HUDEP-2 (cell line): ENCODE measurements around the gene CFAP70.
"Not testable (repeated sequence)": the region's sequence is repeated elsewhere in the genome, so short reads cannot be mapped to it uniquely, and the experiment has no call there.

Source experiments
- DNase-seq, 76 experiments: peaks; one replicate each; lab custom pipeline; 2025; ENCODE audit not compliant: unreplicated experiment in 76 of 76; lab: John Stamatoyannopoulos, UW

Gene CFAP70

DNA sequence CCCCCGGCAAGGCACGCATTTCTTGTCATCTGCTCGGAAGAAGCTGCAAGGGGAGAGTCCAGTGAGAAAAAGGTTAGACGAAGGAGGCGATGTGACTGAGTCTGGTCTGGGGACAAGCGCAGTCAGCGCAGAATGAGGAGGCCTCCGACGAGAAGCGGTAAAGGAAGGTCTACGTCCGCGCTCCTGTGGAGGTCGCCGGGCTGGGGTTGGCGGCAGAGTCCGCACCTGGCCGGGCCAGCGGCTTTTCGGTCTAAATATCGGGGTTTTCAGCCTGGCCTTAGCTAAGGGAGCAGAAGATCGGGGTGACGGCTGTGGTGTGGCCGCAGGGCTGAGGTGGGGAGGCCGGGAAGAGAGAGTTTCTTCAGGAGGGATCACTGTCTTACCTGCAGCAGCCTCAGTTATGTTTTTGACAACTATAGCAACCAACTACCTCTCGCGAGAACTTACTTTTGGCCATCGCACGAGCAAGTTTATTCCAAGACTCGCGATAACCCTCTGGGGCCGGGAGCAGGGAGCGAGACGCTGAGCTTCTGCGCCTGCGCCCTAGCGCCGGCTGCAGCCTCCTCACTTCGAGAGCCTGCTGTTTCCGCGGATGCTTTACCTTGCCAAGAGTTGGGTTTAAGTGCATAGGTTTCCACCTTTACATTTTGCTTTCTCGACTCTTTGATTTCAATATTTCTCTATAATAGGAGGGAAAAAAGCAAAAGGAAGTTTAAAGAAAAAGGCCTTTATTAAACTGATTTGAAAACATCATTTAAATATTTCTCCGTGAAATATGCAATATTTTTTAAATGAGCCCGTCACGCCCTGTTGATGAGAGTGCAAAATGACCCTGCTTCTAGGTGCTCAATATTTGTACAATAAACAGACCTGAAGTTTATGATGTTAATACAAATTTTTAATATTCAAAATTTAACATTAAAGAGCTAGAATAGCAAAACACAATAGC lies at the start of gene CFAP70:
TSS of gene CFAP70 (minus strand) at position 534 of the 949 bp plus-strand sequence. CDS start 4,068 bp downstream, outside the sequence.
- DNase-seq = peak in 65 of 76 experiments; percentile 12 to 94 (median 73)

DNA sequence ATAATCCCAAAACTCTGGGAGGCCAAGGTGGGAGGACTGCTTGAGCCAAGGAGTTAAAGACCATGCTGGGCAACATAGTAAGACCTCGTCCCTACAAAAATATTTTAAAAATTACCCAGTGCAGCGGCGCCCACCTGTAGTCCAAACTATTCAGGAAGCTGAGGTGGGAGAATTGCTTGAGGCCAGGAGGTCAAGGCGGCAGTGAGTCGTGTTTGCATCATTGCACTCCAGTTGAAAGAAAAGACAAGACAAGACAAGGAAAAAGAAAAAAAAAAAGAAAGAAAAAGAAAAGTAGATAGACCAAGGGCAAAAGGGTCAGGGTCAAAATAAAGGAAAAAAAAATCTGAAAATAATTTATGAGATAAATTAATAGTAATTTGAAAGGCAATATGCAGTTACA lies 49.4 kb upstream of the CFAP70 start:
- DNase-seq = no peak

DNA sequence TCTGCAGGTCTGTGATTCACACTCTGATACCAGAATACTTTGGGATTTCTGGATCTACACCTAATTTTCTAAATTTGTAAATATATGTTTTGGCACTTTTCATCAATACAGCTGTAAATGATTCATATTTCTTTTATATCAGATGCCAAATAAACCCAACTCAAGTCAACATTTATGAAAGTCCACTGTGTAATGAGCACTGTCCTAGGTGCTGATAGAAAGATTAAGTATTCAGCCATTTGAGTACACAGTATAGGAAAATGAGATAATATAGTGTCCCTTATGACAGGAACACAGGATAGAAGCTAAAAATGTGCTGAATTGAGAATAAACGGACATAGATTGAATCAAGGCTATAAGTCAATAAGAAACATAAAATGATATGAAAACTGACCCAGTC lies 48.8 kb upstream of the CFAP70 start:
- peak in 1 of 76 experiments; percentile 6 for DNase-seq

DNA sequence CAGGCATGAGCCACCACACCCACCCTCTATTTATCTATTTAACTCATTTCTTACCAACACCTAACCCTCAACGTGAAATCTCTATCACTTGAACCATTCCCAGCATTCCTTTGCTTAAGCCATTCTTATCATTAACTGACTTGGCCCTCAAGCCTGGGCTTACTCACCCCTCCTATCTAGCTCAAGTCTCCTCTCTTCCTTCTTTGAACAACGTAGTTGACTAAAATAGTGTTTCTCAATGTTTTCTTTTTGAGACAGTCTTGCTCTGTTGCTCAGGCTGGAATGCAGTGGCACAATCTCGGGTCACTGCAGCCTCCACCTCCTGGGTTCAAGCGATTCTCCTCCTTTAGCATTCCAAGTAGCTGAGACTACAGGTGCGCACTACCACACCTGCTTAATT lies 48.2 kb upstream of the CFAP70 start:
- peak in 4 of 76 experiments; percentile 6 to 21 (median 12) for DNase-seq

DNA sequence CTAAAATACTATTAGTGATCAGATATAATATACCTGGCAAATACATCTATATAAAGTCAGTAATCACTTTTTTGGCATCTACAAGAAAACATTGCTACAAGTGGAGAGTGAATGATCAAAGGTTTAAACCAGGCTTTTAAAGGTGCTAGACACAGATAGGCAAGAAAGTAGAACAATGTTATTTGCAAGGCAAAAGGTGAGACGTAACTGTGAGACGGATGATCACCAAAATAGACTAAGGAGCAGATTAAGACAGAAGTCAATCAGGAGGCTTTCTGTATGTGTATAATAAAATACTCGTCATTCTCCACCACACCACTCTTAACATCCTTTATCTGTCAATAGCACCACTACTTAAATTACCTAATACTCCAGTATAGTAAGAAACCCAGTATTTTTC lies 46.9 kb upstream of the CFAP70 start:
- no peak for DNase-seq

DNA sequence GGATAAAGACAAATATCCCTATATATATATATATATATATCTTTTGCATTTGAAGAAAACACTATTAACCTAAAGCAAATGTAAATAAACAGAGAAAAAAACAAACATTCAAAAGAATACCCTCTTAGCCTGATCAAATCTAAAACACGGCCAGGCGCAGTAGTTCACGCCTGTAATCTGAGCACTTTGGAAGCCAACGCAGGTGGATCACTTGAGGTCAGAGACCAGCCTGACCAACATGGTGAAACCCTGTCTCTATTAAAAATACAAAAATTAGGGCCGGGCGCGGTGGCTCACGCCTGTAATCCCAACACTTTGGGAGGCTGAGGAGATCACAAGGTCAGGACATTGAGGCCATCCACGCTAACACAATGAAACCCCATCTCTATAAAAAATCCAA lies 46.0 kb upstream of the CFAP70 start:
- DNase-seq = no peak

DNA sequence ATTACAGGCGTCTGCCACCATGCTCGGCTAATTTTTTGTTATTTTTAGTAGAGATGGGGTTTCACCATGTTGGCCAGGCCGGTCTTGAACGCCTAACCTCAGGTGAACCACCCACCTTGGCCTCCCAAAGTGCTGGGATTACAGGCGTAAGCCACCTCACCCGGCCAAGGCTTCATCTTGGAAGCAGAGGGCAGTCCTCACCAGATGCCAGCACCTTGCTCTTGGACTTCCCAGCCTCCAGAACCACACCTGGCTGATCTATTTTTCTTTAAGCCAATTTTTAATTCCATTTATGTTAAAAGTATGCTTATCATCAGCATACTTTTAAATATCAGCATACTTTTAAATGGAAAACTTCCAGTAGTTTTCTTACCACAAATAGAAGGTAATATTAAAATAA lies 43.0 kb upstream of the CFAP70 start:
- DNase-seq = no peak

DNA sequence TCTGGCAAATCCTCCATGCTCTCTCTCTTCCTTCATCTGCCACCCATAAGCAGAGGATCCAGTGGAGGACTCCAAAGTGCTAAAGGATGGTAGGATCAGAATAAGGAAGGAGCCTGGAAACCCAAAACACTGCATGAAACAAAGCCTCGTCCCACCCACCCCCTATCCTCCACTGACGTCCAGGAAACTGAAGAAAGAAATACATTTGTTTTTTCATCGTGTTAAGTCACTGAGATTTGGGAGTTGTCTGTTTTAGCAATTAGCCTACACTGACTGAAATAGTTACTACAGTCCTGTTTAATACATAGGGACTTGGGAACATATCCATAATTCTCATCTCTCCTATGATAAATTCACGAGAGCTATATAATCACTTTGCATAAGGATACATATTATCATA lies 40.4 kb upstream of the CFAP70 start:
- DNase-seq = no peak

DNA sequence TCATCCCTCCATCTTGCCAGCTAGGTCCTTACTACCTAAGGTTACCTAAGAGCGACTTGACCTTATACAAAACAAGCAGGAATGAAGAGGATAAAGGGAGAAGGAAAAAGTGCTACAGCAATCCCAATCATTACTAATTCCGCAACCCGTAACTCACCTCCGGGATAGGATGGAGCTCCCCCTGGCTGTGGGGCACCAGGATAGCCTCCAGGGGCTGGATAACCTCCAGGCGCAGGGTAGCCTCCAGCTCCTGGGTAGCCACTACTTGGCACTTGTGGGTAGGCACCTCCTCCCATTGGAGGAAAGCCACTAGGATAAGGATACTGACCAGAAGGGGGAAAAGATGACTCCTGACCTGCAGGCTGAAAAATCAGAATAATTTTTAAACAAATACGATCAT lies 39.4 kb upstream of the CFAP70 start:
- no peak for DNase-seq

DNA sequence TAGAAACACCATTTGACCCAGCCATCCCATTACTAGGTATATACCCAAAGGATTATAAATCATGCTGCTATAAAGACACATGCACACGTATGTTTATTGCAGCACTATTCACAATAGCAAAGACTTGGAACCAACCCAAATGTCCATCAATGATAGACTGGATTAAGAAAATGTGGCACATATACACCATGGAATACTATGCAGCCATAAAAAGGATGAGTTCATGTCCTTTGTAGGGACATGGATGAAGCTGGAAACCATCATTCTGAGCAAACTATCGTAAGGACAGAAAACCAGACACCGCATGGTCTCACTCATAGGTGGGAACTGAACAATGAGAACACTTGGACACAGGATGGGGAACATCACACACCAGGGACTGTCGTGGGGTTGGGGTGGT lies 35.7 kb upstream of the CFAP70 start:
- DNase-seq = not testable (repeated sequence)

DNA sequence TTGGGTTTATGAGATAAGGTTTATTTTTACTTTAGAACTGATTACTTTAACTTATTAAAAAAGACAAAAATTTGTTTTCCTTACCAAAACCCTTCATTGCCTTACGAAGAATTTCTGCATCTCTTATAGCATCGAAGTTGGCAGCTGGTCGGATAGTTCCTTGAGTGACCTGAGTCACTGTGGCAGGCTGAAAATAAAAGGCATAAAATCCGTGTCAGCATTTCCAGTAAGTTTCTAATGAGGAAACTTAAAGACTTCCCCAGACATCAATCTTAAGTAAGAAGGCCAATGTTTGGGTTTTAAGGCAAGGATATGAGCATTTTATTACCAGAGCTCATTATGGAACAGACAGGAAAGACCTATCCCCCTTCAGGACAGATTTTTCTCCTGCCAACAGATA lies 29.6 kb upstream of the CFAP70 start:
- no peak for DNase-seq

DNA sequence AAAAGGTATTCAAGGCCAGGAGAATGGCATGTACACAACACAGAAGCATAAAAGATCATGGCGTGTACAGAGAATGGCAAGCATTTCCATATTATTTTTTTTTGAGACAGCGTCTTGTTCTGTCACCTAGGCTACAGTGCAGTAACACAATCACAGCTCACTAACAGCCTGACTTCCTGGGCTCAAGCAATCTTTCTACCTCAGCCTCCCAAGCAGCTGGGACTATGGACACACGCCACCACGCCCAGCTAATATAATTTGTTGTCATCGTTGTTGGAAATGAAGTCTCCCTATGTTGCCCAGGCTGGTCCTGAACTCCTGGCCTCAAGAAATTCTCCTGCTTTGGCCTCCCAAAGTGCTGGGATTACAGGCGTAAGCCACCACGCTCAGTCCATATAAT lies 27.9 kb upstream of the CFAP70 start:
- DNase-seq = no peak

DNA sequence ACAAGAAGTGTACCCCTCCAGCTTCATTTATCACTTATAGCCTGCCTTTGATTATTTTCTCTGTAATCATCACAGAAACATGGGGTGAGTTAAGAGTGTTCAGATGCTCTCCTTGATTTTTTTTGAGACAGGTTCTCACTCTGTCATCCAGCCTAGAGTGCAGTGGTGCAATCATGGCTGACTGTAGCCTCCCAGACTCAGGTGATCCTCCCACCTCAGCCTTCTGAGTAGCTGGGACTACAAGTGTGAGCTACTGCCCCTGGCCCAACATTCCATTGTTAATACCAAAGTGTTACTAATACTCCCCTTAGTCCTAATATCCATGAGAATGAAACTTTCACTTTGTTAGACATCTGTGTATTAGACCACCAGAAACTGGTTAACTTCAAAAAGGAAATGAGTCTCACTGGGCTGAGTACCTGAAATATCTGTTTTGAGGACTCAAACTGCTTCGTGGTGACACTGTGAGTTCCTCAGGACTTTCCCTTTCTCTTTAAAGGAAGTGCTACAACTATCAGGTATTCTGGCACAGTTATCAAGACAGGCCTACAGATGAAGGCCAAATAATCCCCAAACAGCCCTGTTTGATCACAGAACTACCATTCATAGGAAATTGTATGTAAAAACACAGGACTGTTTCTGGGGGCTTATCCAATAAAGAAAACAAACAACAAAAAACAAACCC lies 20.5 kb upstream of the CFAP70 start:
- DNase-seq = no peak

DNA sequence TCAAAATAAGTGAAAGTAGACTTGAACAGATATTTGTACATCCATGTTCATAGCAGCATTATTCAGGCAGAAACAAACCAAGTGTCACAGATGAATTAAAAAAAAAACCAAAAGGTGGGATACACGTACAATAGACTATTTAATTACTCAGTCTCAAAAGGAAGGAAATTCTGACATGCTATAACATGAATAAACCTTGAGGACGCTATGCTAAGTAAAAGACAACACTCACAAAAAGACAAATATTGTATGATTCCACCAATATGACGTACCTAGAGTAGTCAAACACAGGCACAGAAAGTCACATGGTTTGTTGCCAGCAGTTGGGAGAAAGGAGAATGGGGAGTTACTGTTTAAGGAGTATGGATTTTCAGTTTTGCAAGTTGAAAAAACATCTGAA lies 18.0 kb upstream of the CFAP70 start:
- no peak for DNase-seq

DNA sequence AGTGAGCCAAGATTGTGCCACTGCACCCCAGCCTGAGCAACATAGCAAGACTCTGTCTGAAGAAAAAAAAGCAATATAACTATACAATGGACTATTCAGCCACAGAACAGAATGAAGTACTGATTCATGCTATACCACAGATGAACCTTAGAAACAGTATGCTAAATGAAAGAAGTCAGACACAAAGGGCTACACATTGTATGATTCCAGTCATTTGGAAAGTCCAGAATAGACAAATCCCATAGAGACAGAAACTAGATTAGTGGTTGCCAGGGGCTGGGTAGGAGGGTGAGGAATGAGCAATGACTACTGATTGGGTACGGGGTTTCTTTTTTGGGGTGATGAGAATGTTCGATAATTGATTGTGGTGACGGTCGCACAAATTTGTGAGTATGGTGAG lies 9.6 kb upstream of the CFAP70 start:
- no peak for DNase-seq

DNA sequence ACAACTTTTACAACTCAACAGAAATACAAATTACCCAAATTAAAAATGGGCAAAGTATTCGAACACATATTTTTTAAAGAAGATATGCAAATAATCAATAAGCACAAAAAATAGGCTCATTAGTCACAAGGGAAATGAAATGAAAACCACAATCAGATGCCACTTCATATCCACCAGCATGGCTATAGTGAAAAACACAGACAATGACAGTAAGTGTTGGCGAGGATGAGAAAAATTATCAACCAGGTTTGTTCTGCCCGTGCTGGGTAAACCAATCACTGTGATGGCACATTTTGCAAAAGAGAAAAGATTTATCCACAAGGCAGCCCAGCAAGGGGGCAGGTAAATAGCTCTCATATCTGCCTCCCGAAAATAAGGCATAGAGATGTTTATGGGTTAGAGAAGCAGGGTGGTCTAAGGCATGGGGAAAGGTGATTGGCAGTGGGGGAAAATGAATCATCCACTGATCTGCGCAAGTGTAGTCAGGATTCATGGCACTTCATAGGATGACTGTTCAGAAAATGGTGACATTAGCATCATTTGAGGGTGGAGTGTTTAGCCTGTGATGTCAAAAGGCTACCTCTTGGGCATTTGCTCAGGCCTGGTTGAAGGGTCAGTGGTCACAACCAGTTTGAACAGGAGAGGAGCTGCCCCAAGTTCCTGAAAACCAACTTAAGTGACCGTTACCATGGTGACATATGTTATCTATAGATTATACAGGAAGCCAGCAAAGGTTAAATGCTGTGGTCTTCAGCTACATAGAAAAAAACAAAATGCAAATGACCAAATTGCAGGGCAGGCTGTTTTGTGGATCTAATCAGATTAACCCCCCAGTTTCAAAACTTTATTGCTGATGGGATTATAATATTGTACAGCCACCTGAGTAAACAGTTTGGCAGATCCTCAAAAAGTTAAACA lies 8.0 kb upstream of the CFAP70 start:
- DNase-seq = no peak

DNA sequence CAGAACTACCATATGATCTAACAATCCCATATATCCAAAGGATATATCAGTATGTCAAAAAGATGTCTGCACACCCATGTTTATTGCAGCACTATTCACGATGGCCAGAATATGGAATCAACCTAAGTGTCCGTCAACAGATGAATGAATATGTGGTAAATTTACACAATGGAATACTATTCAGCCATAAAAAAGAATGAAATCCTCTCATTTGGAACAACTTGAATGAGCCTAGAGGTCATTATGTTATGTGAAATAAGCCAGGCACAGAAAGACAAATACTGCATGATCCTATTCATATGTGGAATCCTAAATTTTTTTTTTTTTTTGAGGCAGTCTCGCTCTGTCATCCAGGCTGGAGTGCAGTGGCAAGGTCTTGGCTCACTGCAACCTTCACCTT lies 6.3 kb upstream of the CFAP70 start:
- DNase-seq = no peak

DNA sequence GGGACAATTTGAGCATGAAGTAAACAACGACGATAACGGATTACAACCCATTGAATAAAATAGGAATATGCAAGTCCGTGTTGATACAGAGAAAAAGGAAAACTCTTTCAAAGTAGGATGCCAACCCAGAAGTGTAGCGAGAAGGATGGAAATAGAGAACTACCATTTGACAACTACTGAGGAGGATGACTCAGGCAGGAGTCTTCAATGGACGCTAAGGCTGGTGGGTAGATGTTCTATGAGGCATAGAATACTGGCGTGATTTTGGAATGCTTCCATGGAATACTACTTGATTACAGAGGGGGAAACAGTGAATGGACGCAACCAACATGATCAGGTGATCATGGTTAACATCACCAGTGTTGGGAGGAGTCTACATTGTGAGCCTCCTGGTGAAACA lies 828 bp upstream of the CFAP70 start:
- DNase-seq = no peak

DNA sequence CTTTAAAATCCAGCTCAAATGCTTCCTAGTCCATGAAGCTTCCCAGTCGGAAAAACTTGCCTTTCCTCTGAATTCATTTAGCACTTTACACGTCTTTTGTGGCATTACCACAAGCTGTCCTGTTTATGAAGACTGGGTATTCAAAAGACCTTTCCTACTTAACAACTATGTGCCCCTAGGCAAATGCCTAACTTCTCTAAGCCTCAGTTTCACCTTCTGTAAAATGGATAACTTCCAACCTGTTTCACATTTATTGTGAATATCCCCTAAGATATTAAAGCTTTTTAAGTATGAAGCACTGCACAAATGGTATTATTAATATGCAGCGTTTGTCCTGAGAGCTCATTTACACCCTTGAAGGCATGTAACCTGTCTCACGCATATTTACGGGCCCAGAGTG lies 843 bp downstream of the CFAP70 start:
- no peak for DNase-seq

DNA sequence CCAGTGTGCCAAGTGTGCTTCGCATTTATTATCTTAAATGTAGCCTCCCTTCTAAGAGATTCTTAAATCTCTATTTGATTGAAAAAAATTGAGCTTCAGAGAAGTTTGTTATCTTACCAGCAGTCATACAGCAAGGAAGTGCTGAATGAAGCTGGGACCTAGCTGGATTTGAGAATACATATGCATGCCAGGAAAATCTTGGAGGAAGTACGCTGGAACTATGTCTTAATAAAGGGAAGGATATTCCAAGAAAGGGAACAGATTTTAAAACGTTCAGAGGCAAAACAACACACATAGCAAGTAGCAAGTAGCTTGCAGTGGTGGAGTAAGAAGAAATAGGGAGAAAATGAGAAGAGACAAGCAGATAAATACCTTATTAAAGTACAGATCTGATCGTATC lies 1.5 kb downstream of the CFAP70 start:
- DNase-seq = no peak

DNA sequence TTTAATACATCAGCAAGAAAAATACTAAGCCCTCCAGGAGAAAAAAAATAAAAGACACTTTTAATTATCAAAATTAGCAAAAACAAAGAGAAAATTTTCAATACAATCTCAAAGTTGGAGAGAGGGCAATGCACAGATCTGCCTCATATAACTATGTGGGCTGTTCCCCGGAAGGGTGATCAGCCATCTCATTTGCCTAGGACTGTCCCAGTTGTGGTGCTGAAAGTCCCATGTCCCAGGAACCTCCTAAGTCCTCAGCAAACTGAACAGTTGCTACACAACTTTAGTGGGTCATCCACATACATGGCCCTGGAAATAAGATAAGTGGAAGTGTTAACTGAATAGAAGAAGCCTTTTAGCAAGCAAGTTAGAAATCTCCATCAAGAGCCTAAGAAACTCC lies 14.4 kb downstream of the CFAP70 start:
- DNase-seq = no peak
